Right renal cortex interstitium (tissue), 3 donors: Measurements from ENCODE around the gene LCLAT1. TPM values are rescaled to one million over a fixed set of nuclear protein-coding genes. Genes with fewer than 3 reads are reported as not detected.

Experiments used
- DNase-seq, 3 donors: peaks; one replicate each; pipeline ENCODE4 v3.0.0-alpha.2; 2013; ENCODE audit warnings: low read depth in 3 of 3, low spot score in 2 of 3
- polyA plus RNA-seq, 3 donors: library from polyadenylated mRNA; unstranded; fragments of 120-200 nt; gene quantifications; one replicate each; pipeline ENCODE4 v1.2.1, GENCODE V29; 2013; ENCODE audit not compliant: insufficient read length in 3 of 3

Gene LCLAT1
- polyA plus RNA-seq, 3 donors = 19.6 to 20.5 (median 20.1) TPM

GRCh38 chr2:30686669-30687068, 239.6 kb downstream of the LCLAT1 start:
- DNase-seq = no peak

GRCh38 chr2:30688956-30689401, 241.9 kb downstream of the LCLAT1 start:
- no peak for DNase-seq

GRCh38 chr2:30689496-30690125, 242.6 kb downstream of the LCLAT1 start:
- no peak for DNase-seq

GRCh38 chr2:30690126-30690561, 243.1 kb downstream of the LCLAT1 start:
- DNase-seq = no peak

GRCh38 chr2:30691091-30691947, 244.3 kb downstream of the LCLAT1 start:
- no peak for DNase-seq

GRCh38 chr2:30691948-30692828, 245.1 kb downstream of the LCLAT1 start:
- DNase-seq = no peak

GRCh38 chr2:30692829-30693275, 245.8 kb downstream of the LCLAT1 start:
- no peak for DNase-seq

Other genes with a start within 250 kb of the LCLAT1 start
- 100 to 1,000 TPM in 2 of 3 donors, 10 to 100 TPM in 1; 97.9 to 120 (median 106) TPM for gene LBH, start 215.7 kb upstream of the LCLAT1 start, polyA plus RNA-seq